TTC549 (cell line): Measurements from ENCODE around the gene CAMK2B.
"Not testable (repeated sequence)": the region's sequence is repeated elsewhere in the genome, so short reads cannot be mapped to it uniquely, and the experiment has no call there.

Experiments used
- FAIRE-seq: peaks from 2 replicates; lab custom pipeline; 2012; peaks lifted over from hg19 to GRCh38; lab: Jason Lieb, UNC

The CAMK2B gene

GRCh38 chr7:44215531-44215930 lies 109.9 kb downstream of the CAMK2B start:
- no peak for FAIRE-seq

- no peak for FAIRE-seq
Observed at GRCh38 chr7:44213877-44214388, 111.5 kb downstream of the CAMK2B start.

- FAIRE-seq, result no peak
Observed at GRCh38 chr7:44213206-44213876, 112.1 kb downstream of the CAMK2B start.

- no peak for FAIRE-seq
Observed at GRCh38 chr7:44212581-44213184, 112.7 kb downstream of the CAMK2B start.

GRCh38 chr7:44212018-44212417 lies 113.4 kb downstream of the CAMK2B start:
- FAIRE-seq, result no peak

GRCh38 chr7:44211126-44211675 lies 114.2 kb downstream of the CAMK2B start:
- FAIRE-seq, result no peak

GRCh38 chr7:44210107-44210506 lies 115.3 kb downstream of the CAMK2B start:
- FAIRE-seq, result no peak

GRCh38 chr7:44208085-44208484 lies 117.3 kb downstream of the CAMK2B start:
- FAIRE-seq, result no peak

- FAIRE-seq, result no peak
Observed at GRCh38 chr7:44206008-44206407, 119.4 kb downstream of the CAMK2B start.

- FAIRE-seq, result no peak
Observed at GRCh38 chr7:44201813-44202212, 123.6 kb downstream of the CAMK2B start.

- no peak for FAIRE-seq
Observed at GRCh38 chr7:44200699-44201461, 124.5 kb downstream of the CAMK2B start, which contains the start of gene YKT6. YKT6 (plus strand) TSS chr7:44200978; CDS start chr7:44201136, 158 bp downstream.

- FAIRE-seq, result not testable (repeated sequence)
Observed at GRCh38 chr7:44200163-44200562, 125.2 kb downstream of the CAMK2B start.

- FAIRE-seq, result no peak
Observed at GRCh38 chr7:44197474-44197873, 127.9 kb downstream of the CAMK2B start.

GRCh38 chr7:44196450-44196872 lies 128.9 kb downstream of the CAMK2B start:
- no peak for FAIRE-seq

GRCh38 chr7:44195889-44196288 lies 129.5 kb downstream of the CAMK2B start:
- no peak for FAIRE-seq

- FAIRE-seq, result no peak
Observed at GRCh38 chr7:44194562-44195145, 130.7 kb downstream of the CAMK2B start.

- FAIRE-seq, result no peak
Observed at GRCh38 chr7:44194069-44194468, 131.3 kb downstream of the CAMK2B start.

- FAIRE-seq, result no peak
Observed at GRCh38 chr7:44193011-44193802, 132.2 kb downstream of the CAMK2B start.

- no peak for FAIRE-seq
Observed at GRCh38 chr7:44191171-44191570, 134.2 kb downstream of the CAMK2B start.

- FAIRE-seq, result no peak
Observed at GRCh38 chr7:44189993-44190872, 135.2 kb downstream of the CAMK2B start.
